GM23338 (cell line): ENCODE data around the gene GRID1. TPM values are rescaled to one million over a fixed set of nuclear protein-coding genes. Genes with fewer than 3 reads are reported as not detected.

Experiments
- ATAC-seq: fragments of 200-7000 bp; cut with Tn5 transposase; 3 replicates; pipeline ENCODE4 v1.9.1; 2020
- DNase-seq: peaks from one replicate; pipeline ENCODE4 v3.0.0-alpha.2; 2015; ENCODE audit warnings: low spot score
- H2AFZ ChIP-seq: fragments of 200-600 bp; sonication (generic); 2 replicates; pipeline ENCODE4 v1.8.0; 2016; ENCODE audit warnings: antibody characterized with exemption, mild to moderate bottlenecking, moderate library complexity
- H3F3A ChIP-seq: fragments of 200-600 bp; sonication (generic); replicated peaks from 2 replicates; pipeline ENCODE4 v1.8.0; 2017; ENCODE audit warnings: antibody characterized with exemption, mixed run types, low read depth
- H3K27ac ChIP-seq: fragments of 200-600 bp; sonication (generic); 2 replicates; pipeline ENCODE4 v1.6.1; 2016; ENCODE audit warnings: low read depth
- H3K27me3 ChIP-seq: fragments of 200-600 bp; sonication (generic); 2 replicates; pipeline ENCODE4 v1.8.0; 2016; ENCODE audit warnings: mild to moderate bottlenecking, mixed run types, moderate library complexity; ENCODE audit not compliant: insufficient read depth
- H3K36me3 ChIP-seq: fragments of 200-600 bp; sonication (generic); 2 replicates; pipeline ENCODE4 v1.8.0; 2016; ENCODE audit warnings: mild to moderate bottlenecking; ENCODE audit not compliant: insufficient read depth
- H3K4me1 ChIP-seq: fragments of 200-600 bp; sonication (generic); 2 replicates; pipeline ENCODE4 v1.8.0; 2016; ENCODE audit warnings: mild to moderate bottlenecking, moderate library complexity; ENCODE audit not compliant: insufficient read depth
- H3K4me2 ChIP-seq: fragments of 200-600 bp; sonication (generic); 2 replicates; pipeline ENCODE4 v1.7.1; 2017; ENCODE audit warnings: mixed run types
- H3K4me3 ChIP-seq: fragments of 200-600 bp; sonication (generic); 2 replicates; pipeline ENCODE4 v1.6.1; 2016; ENCODE audit warnings: mixed run types
- H3K79me2 ChIP-seq: fragments of 200-600 bp; sonication (generic); replicated peaks from 2 replicates; pipeline ENCODE4 v1.8.0; 2017; ENCODE audit warnings: mild to moderate bottlenecking; ENCODE audit not compliant: insufficient read depth
- H3K9me2 ChIP-seq: fragments of 200-600 bp; sonication (generic); 2 replicates; pipeline ENCODE4 v1.8.0; 2017; ENCODE audit not compliant: insufficient read depth
- H4K20me1 ChIP-seq: fragments of 200-600 bp; sonication (generic); replicated peaks from 2 replicates; pipeline ENCODE4 v1.8.0; 2017; ENCODE audit warnings: mild to moderate bottlenecking; ENCODE audit not compliant: insufficient read depth
- H3K27ac Mint-ChIP-seq: 2 replicates; pipeline ENCODE4 v1.8.0; 2020; ENCODE audit warnings: inconsistent platforms, mild to moderate bottlenecking, moderate library complexity, mixed read lengths
- H3K27me3 Mint-ChIP-seq: 3 replicates; pipeline ENCODE4 v1.8.0; 2022; ENCODE audit warnings: low read depth, mild to moderate bottlenecking, moderate library complexity, mixed read lengths, inconsistent platforms; ENCODE audit not compliant: insufficient read depth, poor library complexity
- H3K36me3 Mint-ChIP-seq: 3 replicates; pipeline ENCODE4 v1.8.0; 2021; ENCODE audit warnings: low read depth, mild to moderate bottlenecking, inconsistent platforms, moderate library complexity, mixed read lengths
- H3K4me1 Mint-ChIP-seq: 3 replicates; pipeline ENCODE4 v1.8.0; 2020; ENCODE audit warnings: mild to moderate bottlenecking, inconsistent platforms, mixed read lengths
- H3K4me3 Mint-ChIP-seq: 3 replicates; pipeline ENCODE4 v1.8.0; 2021; ENCODE audit warnings: moderate library complexity, mild to moderate bottlenecking, inconsistent platforms, mixed read lengths
- H3K9me3 Mint-ChIP-seq: 3 replicates; pipeline ENCODE4 v1.8.0; 2020; ENCODE audit warnings: moderate library complexity, mild to moderate bottlenecking, inconsistent platforms, mixed read lengths
- CTCF ChIP-seq, 2 experiments: fragments of 200-600 bp in 1 of 2; sonication (generic) in 1 of 2; conservative IDR thresholded peaks; 2 replicates each; pipeline versions ENCODE4 v1.5.1 to v1.6.1; 2016 to 2017; ENCODE audit warnings: antibody characterized with exemption in 2 of 2, low read depth in 2 of 2, mild to moderate bottlenecking in 2 of 2, moderate library complexity in 1 of 2
- ETS1 ChIP-seq: IDR thresholded peaks from 2 replicates; pipeline ENCODE4 v1.6.1; 2016; ENCODE audit warnings: antibody characterized with exemption
- JUNB ChIP-seq: IDR thresholded peaks from one replicate; pipeline ENCODE4 v1.6.1; 2016; ENCODE audit warnings: antibody characterized with exemption; ENCODE audit not compliant: unreplicated experiment
- REST ChIP-seq: IDR thresholded peaks from one replicate; pipeline ENCODE4 v1.6.1; 2018; ENCODE audit warnings: antibody characterized with exemption; ENCODE audit not compliant: unreplicated experiment
- STAT1 ChIP-seq: IDR thresholded peaks from one replicate; pipeline ENCODE4 v1.6.1; 2016; ENCODE audit warnings: antibody characterized with exemption; ENCODE audit not compliant: unreplicated experiment
- ZNF331 ChIP-seq: fragments of 250-450 bp; sonication (Bioruptor Pico); IDR thresholded peaks from 2 replicates; pipeline ENCODE4 v1.5.0; 2020; ENCODE audit warnings: low read depth, mild to moderate bottlenecking, moderate library complexity
- ZNF462 ChIP-seq: fragments of 250-450 bp; sonication (Bioruptor Pico); IDR thresholded peaks from 2 replicates; pipeline ENCODE4 v1.5.0; 2020; ENCODE audit warnings: mild to moderate bottlenecking, moderate library complexity
- polyA plus RNA-seq: library from polyadenylated mRNA; unstranded; fragments of >200 nt; fragmentation: Nextera tagmentation; extraction: Ambion mirVana; gene quantifications from 2 replicates; pipeline ENCODE4 v1.2.1, GENCODE V29; 2016
- total RNA-seq: library from RNA; depleted of rRNA; stranded (reverse); fragments of >200 nt; shearing (Covaris generic); gene quantifications from 2 replicates; pipeline ENCODE4 v1.2.3, GENCODE V29; 2014

Gene GRID1
- total and polyA plus RNA-seq, 2 experiments from 2014 or later = 0.14 to 0.15 TPM

GRCh38 chr10:86169506-86170254 is 196.9 kb downstream of the GRID1 start (continued):
- TF ChIP-seq JUNB = no peak
- TF ChIP-seq ZNF331 (CRISPR knock-in tag) = no peak
- no peak for TF ChIP-seq CTCF (conservative IDR thresholded peaks at IDR 0.05; ENCODE audit: low read depth in 2 of 2)
- TF ChIP-seq REST = no peak
- TF ChIP-seq ETS1 = no peak

GRCh38 chr10:86169066-86169465 is 197.5 kb downstream of the GRID1 start:
- ATAC-seq (no peak), DNase-seq (no peak)
- no peak overlapping the region for H3K4me2 ChIP-seq
- Mint-ChIP-seq H3K4me1 (no peaks in the 10 kb centered on the region), H3K27me3 (peaks cover 2% of the 10 kb centered on the region), H3K27ac (no peak overlapping the region), H3K9me3 (no peaks in the 10 kb centered on the region; the same call in 2 of the 3 replicates), H3K4me3 (no peak overlapping the region), H3K36me3 (no peaks in the 10 kb centered on the region)
- H3K9me2 ChIP-seq = no peaks in the 10 kb centered on the region
- H3K4me3 ChIP-seq = no peak overlapping the region
- H3K27ac ChIP-seq = no peak overlapping the region
- no peaks in the 10 kb centered on the region for H3K79me2 ChIP-seq
- H2AFZ ChIP-seq = no peak overlapping the region
- no peaks in the 10 kb centered on the region for H3K4me1 ChIP-seq
- H3K36me3 ChIP-seq = no peaks in the 10 kb centered on the region
- no peaks in the 10 kb centered on the region for H3F3A ChIP-seq
- no peaks in the 10 kb centered on the region for H4K20me1 ChIP-seq
- no peaks in the 10 kb centered on the region for H3K27me3 ChIP-seq
- TF ChIP-seq JUNB (no peak), STAT1 (no peak), ZNF462 (no peak), ZNF331 (CRISPR knock-in tag) (no peak)
